IPS-18c (cell line): ENCODE measurements around the gene ICA1.
"Not testable (repeated sequence)": the region's sequence is repeated elsewhere in the genome, so short reads cannot be mapped to it uniquely, and the experiment has no call there.

Source experiments
- H3K4me3 ChIP-seq: 2 replicates; pipeline ENCODE4 v1.7.0; 2013; ENCODE audit warnings: low read depth, mild to moderate bottlenecking, low read length, moderate library complexity; ENCODE audit not compliant: insufficient read depth
- H3K9me3 ChIP-seq: one replicate; pipeline ENCODE4 v1.6.1; 2013; ENCODE audit warnings: mild to moderate bottlenecking, low read length, moderate library complexity; ENCODE audit not compliant: control insufficient read depth, insufficient read depth

Gene ICA1

DNA sequence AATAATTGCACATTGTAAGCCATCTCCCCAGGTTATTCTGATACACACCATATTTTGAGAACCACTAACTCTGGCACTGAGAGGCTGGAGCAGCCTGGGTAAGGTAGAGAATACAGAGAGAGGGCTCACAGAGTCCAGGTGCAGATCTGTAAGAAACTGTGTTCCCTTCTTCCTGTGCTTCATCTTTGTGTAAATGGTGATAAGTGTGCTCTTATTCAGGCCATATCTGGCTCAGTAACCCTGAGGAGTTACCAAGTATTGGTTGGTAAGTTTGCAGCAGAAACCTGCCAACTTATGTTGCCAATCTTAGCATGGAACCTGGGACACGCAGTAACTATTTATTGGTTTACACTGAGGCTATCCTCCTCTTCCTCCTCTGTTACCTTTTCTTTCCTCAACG lies 16.2 kb upstream of the ICA1 start:
- no peak overlapping the region for H3K4me3 ChIP-seq
- H3K9me3 ChIP-seq: no peaks in the 10 kb centered on the region

DNA sequence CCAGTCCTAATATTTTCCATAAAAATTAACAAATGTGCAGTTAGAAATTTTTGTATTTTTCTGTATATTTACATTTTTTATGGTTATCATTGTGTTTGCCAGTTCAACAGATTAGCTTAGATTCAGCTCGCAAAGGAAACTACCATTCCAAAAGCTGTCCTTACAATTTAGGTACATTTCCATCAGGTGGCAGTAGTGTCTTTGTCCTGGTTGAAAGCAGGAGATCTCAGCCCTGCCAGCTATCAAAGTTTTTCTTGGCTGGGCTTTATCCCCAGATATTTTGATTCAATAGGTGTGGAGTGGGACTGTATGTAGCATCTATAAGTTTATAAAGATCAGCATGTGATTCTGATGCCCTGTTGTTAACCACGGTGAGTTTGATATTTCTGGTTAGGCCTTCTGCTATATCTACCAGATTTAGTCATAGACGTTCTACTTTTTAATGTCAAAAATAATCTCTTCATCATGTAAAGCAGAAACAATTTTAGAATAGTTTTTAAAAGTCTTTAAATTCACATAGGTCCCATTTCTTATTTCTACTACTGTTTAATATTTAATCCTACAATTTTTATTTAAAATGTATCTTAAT lies 15.5 kb upstream of the ICA1 start:
- Histone ChIP-seq H3K9me3 (no peaks in the 10 kb centered on the region), H3K4me3 (no peak overlapping the region)

DNA sequence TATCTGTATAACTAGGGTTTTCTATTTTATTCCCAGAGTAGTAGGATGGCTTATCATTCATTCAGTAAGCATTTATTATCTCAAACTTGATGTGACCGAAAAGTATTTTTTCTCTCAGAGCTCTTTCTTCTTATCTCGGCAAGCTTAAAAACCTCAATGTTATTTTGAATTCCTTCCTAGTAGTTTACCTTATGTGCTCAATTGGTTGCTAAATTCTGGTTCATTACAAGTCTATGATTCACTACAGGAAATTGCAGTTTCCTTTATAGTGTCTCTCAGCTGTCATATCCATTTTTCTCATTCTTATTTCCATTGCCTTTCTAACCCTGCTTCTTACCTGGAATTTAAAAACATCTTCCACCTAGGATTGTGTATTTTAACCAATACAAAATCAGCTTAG lies 12.6 kb upstream of the ICA1 start:
- no peaks in the 10 kb centered on the region for H3K9me3 ChIP-seq
- H3K4me3 ChIP-seq: no peak overlapping the region

- no peak overlapping the region for H3K4me3 ChIP-seq
- H3K9me3 ChIP-seq: no peaks in the 10 kb centered on the region
Observed at GRCh38 chr7:8271960-8272359, 10.0 kb upstream of the ICA1 start.

GRCh38 chr7:8263048-8263447 lies 1.1 kb upstream of the ICA1 start:
- H3K4me3 ChIP-seq: 0 out of 2 replicates have a peak overlapping the region, but pooled peaks have one; percentile 77
- no peaks in the 10 kb centered on the region for H3K9me3 ChIP-seq

GRCh38 chr7:8260871-8261694 lies 884 bp downstream of the ICA1 start:
- Histone ChIP-seq H3K9me3 (no peaks in the 10 kb centered on the region), H3K4me3 (peak overlapping the region; percentile 77)

GRCh38 chr7:8259586-8260222 lies 2.3 kb downstream of the ICA1 start:
- no peaks in the 10 kb centered on the region for H3K9me3 ChIP-seq
- no peak overlapping the region for H3K4me3 ChIP-seq

GRCh38 chr7:8258734-8259133 lies 3.2 kb downstream of the ICA1 start:
- Histone ChIP-seq H3K9me3 (no peaks in the 10 kb centered on the region), H3K4me3 (no peak overlapping the region)

GRCh38 chr7:8258166-8258565 lies 3.8 kb downstream of the ICA1 start:
- no peaks in the 10 kb centered on the region for H3K9me3 ChIP-seq
- no peak overlapping the region for H3K4me3 ChIP-seq

- no peaks in the 10 kb centered on the region for H3K9me3 ChIP-seq
- no peak overlapping the region; the same call in 1 of the 2 replicates for H3K4me3 ChIP-seq
Observed at GRCh38 chr7:8255680-8256655, 6.0 kb downstream of the ICA1 start.

GRCh38 chr7:8254667-8255066 lies 7.3 kb downstream of the ICA1 start:
- Histone ChIP-seq H3K9me3 (no peaks in the 10 kb centered on the region), H3K4me3 (no peak overlapping the region)

DNA sequence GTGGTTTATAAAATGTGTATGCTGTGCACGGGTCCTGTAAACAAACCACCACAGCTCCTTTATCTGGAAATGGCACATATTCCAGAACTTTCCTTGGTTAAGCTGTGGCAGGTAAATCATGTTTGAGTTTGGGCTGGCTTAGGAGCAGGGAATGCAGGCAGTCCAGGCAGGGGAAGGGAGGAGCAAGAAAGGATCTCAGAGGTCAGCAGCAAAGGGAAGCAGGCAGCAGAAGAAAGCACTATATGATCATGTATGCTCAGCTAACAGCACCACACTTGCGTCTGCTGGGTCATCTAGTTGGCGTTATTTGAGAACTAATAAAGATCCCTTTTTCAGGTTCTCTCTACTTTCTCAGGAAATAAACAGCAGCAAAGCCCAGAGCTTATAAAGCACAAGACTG lies 7.8 kb downstream of the ICA1 start:
- H3K4me3 ChIP-seq: no peak overlapping the region
- no peaks in the 10 kb centered on the region for H3K9me3 ChIP-seq

DNA sequence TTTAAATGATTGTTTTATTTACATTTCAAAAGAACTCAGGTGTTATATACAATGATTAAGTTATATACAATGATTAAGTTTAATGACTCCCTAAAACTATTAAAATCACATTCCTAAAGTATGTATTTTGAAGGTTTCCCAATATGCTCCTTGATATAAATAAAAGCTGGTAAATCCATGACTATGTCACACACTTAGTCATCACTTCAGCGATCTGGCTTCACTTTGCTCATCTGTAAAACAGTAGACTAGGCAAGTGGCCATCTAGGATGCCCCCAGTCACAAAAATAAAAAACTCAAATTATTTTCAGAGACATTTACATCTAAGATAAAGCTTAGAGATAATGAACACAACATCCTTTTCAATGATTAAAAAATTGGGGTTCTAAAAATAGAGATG lies 10.8 kb downstream of the ICA1 start:
- no peak overlapping the region for H3K4me3 ChIP-seq
- H3K9me3 ChIP-seq: no peaks in the 10 kb centered on the region

DNA sequence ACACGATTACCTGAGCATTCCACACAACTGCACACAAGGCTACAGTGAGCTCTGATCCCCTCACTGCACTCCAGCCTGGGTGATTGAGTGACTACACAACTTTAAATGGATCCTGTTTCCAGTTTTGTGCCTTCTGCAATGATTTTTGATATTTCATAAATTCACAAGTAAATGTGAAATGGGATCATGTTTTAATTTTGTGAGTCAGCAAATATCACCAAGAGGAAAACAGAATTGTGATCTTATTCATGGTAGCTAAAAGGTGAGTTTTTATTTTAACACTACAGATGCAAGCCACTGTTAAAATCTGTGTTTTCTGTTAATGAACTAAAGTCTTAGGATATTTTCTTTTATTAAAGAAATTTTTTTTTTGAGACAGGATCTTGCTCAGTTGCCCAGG lies 11.4 kb downstream of the ICA1 start:
- Histone ChIP-seq H3K9me3 (no peaks in the 10 kb centered on the region), H3K4me3 (no peak overlapping the region)

DNA sequence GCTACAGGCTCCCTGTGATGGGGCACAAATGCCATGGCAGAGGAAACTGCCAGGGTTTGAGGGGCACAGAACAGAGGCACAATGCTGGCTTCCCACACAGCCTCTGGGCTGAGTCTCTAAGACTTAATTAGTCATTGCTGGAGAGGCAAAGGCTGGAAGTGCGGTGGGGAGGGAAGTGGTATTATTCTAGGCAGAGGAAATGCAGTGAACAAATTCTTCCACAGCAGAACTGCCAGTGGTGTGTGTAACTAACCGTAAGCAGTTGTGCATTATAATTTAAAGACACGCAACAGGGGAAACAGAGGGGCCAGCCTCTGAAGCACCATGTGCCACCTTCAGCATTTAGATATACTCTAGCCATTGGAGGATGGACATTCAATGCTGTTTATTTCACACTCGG lies 12.8 kb downstream of the ICA1 start:
- H3K9me3 ChIP-seq: no peaks in the 10 kb centered on the region
- no peak overlapping the region for H3K4me3 ChIP-seq

GRCh38 chr7:8246020-8246419 lies 15.9 kb downstream of the ICA1 start:
- Histone ChIP-seq H3K9me3 (no peaks in the 10 kb centered on the region), H3K4me3 (no peak overlapping the region)

DNA sequence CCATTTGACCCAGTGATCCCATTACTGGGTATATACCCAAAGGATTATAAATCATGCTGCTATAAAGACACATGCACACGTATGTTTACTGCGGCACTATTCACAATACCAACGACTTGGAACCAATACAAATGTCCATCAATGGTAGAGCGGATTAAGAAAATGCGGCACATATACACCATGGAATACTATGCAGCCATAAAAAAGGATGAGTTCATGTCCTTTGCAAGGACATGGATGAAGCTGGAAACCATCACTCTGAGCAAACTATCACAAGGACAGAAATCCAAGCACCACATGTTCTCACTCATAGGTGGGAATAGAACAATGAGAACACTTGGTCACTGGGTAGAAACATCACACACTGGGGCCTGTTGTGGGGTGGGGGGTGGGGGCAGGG lies 16.9 kb downstream of the ICA1 start:
- H3K4me3 ChIP-seq, H3K9me3 ChIP-seq: not testable (repeated sequence)
